ENCODE data around the gene LMF2.

Gene LMF2

DNA sequence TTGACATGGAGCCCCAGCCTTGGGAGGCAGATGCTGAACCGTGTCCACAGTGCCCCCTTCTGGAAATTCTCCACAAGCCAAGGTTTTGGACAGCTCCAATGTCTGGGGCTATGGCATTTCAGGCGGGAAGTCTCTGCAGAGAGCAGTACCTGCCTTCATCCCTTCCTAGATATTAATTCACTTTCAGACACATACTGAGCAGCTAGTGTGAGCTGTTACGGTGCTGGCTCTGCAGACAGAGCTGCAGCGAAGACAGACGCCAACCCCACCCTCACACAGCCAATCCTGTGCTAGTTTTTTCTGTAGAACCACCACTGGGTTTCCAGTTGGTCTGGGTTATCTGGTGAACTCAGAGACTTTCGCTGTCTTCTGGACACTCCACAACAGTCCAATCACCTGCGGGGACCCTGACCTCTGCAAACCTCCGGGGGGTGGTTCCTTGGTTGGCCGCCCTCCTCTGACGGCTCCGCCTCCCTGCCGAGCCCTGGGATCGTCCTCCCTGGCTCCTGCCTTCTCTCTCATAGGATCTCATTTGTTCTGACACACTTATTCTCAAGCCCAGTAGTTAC is 9.1 kb downstream of the LMF2 start:
- no peak for TF ChIP-seq POLR2A (IDR thresholded peaks at IDR 0.05; ENCODE audit: extremely low read depth, insufficient read length)
- TF ChIP-seq, protein P1, sequence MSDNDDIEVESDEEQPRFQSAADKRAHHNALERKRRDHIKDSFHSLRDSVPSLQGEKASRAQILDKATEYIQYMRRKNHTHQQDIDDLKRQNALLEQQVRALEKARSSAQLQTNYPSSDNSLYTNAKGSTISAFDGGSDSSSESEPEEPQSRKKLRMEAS (IDR thresholded peaks at IDR 0.05; ENCODE audit: low read depth, low read length) = no peak
- TF ChIP-seq, protein P2, sequence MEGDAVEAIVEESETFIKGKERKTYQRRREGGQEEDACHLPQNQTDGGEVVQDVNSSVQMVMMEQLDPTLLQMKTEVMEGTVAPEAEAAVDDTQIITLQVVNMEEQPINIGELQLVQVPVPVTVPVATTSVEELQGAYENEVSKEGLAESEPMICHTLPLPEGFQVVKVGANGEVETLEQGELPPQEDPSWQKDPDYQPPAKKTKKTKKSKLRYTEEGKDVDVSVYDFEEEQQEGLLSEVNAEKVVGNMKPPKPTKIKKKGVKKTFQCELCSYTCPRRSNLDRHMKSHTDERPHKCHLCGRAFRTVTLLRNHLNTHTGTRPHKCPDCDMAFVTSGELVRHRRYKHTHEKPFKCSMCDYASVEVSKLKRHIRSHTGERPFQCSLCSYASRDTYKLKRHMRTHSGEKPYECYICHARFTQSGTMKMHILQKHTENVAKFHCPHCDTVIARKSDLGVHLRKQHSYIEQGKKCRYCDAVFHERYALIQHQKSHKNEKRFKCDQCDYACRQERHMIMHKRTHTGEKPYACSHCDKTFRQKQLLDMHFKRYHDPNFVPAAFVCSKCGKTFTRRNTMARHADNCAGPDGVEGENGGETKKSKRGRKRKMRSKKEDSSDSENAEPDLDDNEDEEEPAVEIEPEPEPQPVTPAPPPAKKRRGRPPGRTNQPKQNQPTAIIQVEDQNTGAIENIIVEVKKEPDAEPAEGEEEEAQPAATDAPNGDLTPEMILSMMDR (IDR thresholded peaks at IDR 0.05; ENCODE audit: low read depth, low read length) = peak; percentile 61
- no peak overlapping the region for H3K4me3 ChIP-seq (ENCODE audit: low read depth, low read length)
- DNase-seq (ENCODE audit: low read depth) = peak; percentile 77

DNA sequence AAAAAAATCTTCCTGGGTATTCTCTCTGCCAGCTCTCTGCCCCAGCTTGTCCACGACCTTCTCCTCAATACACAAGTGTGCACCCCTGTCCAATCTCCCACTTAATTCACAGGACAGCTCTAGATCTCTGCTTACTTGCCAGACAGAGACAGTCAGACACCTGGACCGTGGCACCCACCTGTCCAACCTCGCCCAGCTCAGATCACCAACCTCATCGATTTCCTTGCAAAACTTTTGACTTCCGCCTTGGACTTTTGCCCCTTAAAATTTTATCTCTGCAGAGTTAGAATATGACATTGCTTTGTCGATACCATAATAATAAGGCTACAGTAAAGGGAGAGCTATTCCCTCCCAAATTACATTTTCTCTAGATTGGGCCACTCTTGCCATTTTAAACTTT is 10.4 kb downstream of the LMF2 start:
- TF ChIP-seq, protein P2 (IDR thresholded peaks at IDR 0.05; ENCODE audit: low read depth, low read length) = no peak
- no peak for TF ChIP-seq POLR2A (IDR thresholded peaks at IDR 0.05; ENCODE audit: extremely low read depth, insufficient read length)
- TF ChIP-seq, protein P1 (IDR thresholded peaks at IDR 0.05; ENCODE audit: low read depth, low read length) = no peak
- no peak for TF ChIP-seq MYC (IDR thresholded peaks at IDR 0.05; ENCODE audit: low read depth, low read length)
- no peak overlapping the region for H3K4me3 ChIP-seq (ENCODE audit: low read depth, low read length)
- DNase-seq (ENCODE audit: low read depth) = no peak

DNA sequence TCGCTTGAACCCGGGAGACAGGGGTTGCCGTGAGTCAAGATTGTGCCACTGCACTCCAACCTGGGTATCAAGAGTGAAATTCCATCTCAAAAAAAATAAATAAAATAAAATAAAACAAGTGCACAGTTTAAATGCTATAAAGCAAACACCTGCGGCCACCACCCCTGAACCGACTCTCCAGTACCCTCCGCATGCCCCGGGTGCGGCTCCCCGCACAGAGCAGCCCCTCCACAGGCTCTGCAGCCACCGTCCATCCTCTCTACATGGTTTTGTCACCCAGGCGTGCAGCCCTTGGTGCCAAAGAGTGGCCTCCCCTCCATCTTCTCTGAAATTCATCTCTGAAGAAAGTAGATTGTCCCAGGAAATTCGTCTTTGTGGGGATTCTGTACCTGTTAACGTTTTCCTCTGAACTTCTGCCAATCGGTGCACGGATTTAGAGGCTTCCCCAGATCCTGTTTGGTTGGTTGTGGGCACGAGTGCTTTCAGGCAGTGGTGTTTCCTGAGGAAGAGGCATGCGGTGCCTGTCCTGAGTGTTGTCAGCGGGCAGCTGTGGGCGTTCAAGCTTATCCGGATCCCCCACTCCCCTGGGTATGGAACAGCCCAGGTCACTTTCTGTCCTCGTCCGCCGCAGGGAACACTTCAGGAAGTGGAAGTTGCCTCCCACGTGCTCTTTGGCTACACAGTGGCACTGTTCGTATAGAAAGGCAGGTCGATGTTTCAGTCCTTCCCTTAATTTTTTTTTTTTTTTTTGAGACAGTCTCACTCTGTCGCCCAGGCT is 16.8 kb downstream of the LMF2 start:
- TF ChIP-seq, protein P2 (IDR thresholded peaks at IDR 0.05; ENCODE audit: low read depth, low read length) = no peak
- TF ChIP-seq, protein P1 (IDR thresholded peaks at IDR 0.05; ENCODE audit: low read depth, low read length) = peak; percentile 86
- H3K4me3 ChIP-seq (ENCODE audit: low read depth, low read length) = no peak overlapping the region

DNA sequence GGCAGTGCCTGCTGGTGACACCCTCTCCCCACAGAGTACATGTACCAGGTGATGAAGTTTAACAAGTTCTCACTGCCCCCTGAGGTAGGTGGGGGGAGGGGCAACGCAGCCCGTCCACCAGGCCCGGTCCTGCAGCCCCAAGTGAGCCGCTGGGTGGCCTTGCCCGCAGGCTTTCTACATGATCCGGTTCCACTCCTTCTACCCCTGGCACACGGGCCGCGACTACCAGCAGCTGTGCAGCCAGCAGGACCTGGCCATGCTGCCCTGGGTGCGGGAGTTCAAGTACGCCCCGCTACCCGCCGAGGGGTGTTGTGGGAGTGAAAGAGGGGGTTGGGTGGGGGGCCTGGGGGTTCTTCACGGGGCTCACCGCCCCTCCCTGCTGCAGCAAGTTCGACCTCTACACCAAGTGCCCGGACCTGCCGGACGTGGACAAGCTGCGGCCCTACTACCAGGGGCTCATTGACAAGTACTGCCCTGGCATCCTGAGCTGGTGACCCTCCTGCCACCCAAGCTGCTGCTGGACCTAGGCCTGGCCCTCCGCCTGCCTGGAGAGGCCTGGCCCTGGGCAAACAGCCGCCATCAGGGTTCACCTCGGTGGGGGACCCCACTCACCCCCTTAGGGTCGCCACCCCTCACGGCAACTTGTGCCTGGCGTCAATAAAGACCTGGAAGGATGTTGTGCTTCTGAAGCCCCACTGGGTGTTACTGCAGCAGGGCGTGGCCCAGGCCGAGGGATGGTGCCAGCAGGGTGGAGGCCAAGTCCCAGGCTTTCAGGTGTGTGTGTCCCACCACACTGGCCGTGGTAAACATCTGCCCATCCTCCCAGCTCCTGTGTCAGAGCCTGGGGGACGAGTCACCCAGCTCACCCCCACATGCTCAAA is 17.9 kb downstream of the LMF2 start:
- no peak for TF ChIP-seq MYC (IDR thresholded peaks at IDR 0.05; ENCODE audit: low read depth, low read length)
- TF ChIP-seq, protein P1 (IDR thresholded peaks at IDR 0.05; ENCODE audit: low read depth, low read length) = no peak
- TF ChIP-seq POLR2A (IDR thresholded peaks at IDR 0.05; ENCODE audit: extremely low read depth, insufficient read length) = no peak
- H3K4me3 ChIP-seq (ENCODE audit: low read depth, low read length) = no peak overlapping the region
- DNase-seq (ENCODE audit: low read depth) = no peak

More for the DNA sequence above, 16.8 kb downstream of the LMF2 start:
- peak; percentile 86 for DNase-seq (ENCODE audit: low read depth)

DNA sequence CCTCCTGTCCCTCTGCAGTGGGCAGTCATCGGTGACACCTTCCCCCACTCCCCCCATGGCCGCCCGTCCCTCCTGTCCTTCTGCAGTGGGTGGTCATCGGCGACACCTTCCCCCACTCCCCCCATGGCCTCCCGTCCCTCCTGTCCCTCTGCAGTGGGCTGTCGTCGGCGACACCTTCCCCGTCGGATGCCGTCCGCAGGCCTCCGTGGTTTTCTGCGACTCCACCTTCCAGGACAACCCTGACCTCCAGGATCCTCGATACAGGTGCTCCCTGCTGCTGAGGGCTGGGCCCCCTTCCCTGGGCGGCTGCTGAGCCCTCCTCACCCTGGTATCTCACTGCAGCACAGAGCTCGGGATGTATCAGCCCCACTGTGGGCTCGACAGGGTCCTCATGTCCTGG is 18.6 kb downstream of the LMF2 start:
- TF ChIP-seq, protein P2 (IDR thresholded peaks at IDR 0.05; ENCODE audit: low read depth, low read length) = no peak
- TF ChIP-seq POLR2A (IDR thresholded peaks at IDR 0.05; ENCODE audit: extremely low read depth, insufficient read length) = no peak
- TF ChIP-seq, protein P1 (IDR thresholded peaks at IDR 0.05; ENCODE audit: low read depth, low read length) = no peak
- TF ChIP-seq MYC (IDR thresholded peaks at IDR 0.05; ENCODE audit: low read depth, low read length) = no peak
- DNase-seq (ENCODE audit: low read depth) = no peak

More for the DNA sequence above, 18.6 kb downstream of the LMF2 start:
- H3K4me3 ChIP-seq (ENCODE audit: low read depth, low read length) = no peak overlapping the region

Measured in NB4 (cell line).